ENCODE data around the gene PRDM5.

PRDM5 gene

DNA sequence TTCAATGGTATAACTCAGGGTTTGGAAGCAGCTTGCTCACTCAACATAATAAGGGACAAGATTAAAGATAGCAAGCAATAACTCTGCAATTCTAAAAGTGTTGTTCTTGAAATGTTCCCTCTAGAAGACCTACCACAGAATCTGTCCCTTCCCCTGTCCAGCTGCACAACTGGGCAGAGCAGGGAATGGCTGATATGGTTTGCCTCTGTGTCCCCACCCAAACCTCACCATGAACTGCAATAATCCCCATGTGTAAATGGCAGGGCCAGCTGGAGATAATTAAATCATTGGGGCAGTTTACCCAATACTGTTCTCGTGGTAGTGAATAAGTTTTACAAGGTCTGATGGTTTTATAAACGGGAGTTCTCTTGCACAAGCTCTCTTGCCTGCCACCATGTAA lies 19.1 kb downstream of the PRDM5 start:
- no peak for DNase-seq

GRCh38 chr4:120902925-120903324 lies 19.6 kb downstream of the PRDM5 start:
- DNase-seq = no peak

GRCh38 chr4:120901731-120902130 lies 20.8 kb downstream of the PRDM5 start:
- DNase-seq = peak in 1 of 2 donors; percentile 1

DNA sequence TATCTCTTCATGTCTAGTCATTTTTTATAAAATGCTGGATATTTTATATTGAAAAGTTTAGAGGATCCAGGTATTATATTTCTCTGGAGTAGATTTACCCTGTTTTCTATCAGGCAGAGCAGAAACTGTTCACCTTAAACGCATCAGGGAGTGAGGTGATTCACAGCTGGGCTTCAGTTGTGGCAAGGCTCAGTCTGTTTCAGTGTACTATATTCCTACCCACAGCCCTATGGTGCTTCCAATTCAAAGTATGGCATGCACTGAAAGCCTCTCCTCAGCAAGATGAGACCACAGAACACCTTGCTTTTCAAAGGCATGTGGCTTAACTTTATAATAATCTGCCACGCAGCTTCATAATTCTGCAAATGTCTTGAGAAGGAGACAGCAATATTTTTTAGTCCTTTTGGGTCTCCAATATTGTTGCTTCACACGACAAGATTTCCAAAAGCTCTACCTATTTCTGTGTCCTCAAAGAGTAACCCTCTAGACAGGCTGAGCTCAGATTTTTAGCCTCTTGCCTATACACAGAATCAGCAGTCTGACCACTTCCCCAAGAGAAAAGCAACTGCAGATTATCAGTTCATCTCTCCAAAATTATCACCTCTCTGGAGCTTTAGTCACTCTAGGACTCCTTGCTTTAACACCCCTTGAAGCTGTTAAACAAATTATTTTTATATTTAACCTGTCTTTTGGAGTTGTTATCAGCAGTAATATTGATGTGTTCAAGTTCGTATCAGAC lies 24.4 kb downstream of the PRDM5 start:
- DNase-seq = no peak

DNA sequence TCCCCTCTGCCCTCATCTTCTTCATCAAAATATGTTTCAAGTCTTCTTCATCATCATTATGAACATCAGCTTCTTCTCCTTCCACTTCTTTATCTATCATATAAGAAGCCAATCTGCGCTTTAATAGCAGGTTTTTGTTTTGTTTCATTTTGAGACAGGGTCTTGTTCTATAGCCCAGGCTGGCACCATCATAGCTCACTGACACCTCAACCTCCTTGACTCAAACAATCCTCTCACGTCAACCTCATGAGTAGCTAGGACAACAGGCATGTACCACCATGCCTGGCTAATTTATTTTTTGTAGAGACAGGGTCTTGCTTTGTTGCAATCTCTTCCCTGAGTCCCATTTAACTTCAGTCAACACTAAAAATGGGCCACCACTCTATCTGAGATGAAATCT lies 27.0 kb downstream of the PRDM5 start:
- DNase-seq = no peak

DNA sequence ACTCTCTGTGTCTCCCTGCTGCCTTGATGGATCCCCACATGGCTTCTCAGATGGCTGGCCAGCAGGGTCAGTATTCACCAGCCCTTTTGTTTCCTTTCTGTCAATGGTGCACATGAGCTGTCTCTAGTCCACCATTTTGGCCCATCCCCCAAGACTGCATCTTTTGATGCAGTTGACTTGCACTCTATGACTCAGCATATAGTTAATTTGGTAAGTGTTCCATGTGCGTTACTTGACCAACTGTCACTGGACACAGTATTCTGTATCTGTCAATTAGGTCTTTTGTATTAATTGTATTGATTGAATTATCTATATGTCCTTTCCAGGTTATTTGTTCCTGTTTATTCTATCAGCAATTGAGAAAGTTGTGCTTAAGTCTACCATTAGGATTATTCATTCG lies 29.2 kb downstream of the PRDM5 start:
- DNase-seq = no peak

- no peak for DNase-seq
Measured at GRCh38 chr4:120886191-120886590, 36.3 kb downstream of the PRDM5 start.

- DNase-seq = no peak
Measured at GRCh38 chr4:120881846-120882245, 40.7 kb downstream of the PRDM5 start.

- DNase-seq = no peak
Measured at GRCh38 chr4:120881351-120881750, 41.2 kb downstream of the PRDM5 start.

GRCh38 chr4:120877021-120877420 lies 45.5 kb downstream of the PRDM5 start:
- no peak for DNase-seq

DNA sequence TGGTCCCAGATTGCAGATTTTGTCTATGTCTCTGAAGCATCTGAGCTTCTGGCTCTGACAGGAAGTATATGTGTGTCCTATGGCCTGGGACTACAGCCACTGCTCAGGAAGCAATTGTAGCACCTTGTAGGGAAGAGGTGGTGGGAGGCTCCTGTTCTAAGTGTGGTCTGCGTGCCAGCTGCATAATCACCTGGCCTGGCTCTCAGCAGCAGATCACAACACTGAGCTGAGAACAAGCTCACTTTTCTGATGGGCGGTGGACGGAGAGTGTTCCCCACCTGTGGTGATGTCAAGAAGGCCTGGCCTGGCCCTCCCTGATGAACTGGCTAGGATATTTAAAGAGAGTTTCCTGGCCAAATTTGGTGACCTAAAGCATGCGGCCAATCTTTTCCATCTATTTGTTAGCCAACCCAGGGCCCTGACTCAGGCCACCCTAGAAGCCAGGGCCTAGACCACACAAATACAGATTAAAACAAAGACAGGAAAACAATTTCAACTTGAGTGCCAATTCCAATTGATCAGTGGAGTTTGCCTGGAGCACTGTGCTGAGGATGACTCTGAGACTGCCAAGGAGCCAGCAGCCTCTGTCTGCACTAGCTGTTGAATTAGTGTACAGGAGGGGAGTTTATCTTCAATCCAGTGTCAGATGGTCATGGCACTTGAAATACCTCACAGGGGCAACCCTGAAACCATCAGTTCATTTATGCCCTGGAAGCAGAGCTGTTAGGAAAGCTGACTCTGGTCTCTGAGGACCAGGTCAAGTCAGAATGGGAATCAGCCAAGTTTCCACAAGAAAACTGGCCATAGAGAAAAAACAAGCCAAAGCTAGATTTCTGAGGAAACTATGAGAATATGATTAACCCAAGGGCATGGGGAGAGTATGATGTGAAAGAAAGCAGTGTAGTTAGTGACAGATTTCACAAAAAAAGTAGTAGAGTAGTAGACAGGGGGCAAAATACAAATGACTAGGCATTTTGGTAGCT lies 47.4 kb downstream of the PRDM5 start:
- DNase-seq = no peak

- DNase-seq = no peak
Measured at GRCh38 chr4:120873554-120873953, 49.0 kb downstream of the PRDM5 start.

- DNase-seq = no peak
Measured at GRCh38 chr4:120871173-120871572, 51.4 kb downstream of the PRDM5 start.

DNA sequence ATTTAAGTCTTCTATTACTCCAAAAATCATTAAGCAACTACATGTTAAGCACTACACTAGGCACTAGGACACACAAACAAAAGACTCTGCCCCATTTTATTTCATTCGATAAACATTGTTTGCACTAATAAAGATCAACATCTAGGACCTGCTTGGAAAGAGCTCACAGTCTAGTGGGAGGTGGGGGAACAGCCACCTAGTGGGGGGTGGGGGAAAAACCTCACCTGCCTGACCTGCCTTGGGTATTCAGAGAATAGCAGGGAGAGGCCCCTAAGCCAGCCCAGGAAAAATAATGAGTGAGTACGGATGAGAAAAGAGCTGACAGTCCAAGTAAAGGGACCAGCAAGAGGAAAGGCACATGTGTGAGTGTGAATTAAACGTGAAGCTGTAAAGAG lies 52.2 kb downstream of the PRDM5 start:
- no peak for DNase-seq

GRCh38 chr4:120869613-120870278 lies 52.8 kb downstream of the PRDM5 start:
- DNase-seq = no peak

GRCh38 chr4:120867506-120867905 lies 55.0 kb downstream of the PRDM5 start:
- DNase-seq = no peak

- no peak for DNase-seq
Measured at GRCh38 chr4:120865985-120866384, 56.5 kb downstream of the PRDM5 start.

GRCh38 chr4:120864969-120865368 lies 57.6 kb downstream of the PRDM5 start:
- no peak for DNase-seq

GRCh38 chr4:120862432-120862831 lies 60.1 kb downstream of the PRDM5 start:
- no peak for DNase-seq

DNA sequence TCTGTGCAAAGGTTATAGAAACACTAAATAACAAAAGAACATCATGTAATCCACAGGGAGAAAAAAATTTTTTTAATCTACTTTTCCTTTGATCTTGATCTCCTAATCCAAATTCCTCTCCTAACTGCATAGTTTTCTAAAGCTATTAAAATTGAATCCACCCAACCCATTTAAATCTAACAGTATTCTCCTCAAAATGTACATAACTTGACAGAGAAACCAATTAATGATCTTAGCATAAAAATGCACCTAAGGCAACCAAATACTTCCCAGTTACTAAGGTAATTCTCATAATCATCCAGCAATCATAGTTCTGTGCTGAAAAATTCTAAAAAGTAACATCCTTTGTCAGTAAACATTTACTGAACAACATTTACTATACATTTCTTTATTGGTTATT lies 60.7 kb downstream of the PRDM5 start:
- DNase-seq = no peak

DNA sequence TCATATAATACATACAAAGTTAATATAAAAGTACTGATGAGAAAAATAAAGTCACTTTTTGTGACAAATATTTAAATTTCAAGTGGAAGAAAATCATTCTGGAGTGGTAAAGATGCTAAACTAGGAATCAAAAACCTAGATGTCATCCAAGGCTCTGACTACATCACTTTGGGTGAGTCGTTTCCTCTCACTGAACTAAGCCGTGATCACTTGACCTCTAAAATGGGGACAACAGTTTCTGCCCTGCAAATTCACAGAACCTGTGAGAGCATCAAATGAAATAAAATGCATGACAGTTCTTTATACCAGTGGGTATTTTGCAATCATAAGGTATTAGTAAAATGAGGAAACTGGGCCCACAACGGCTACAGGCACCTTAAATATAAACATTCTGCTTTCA lies 63.8 kb downstream of the PRDM5 start:
- no peak for DNase-seq

- no peak for DNase-seq
Measured at GRCh38 chr4:120857312-120857711, 65.2 kb downstream of the PRDM5 start.

- DNase-seq = no peak
Measured at GRCh38 chr4:120856294-120856693, 66.2 kb downstream of the PRDM5 start.
